ENCODE measurements around the gene RALY. TPM values are rescaled to one million over a fixed set of nuclear protein-coding genes. Genes with fewer than 3 reads are reported as not detected.

Gene RALY
- polyA plus RNA-seq, 1 donor from 2014 or later: 221 TPM

GRCh38 chr20:34047010-34047687 is 53.4 kb downstream of the RALY start:
- Histone ChIP-seq H3K79me2 (replicated peaks; ENCODE audit: insufficient read depth, low read length) (peaks cover 16% of the 10 kb centered on the region), H3K4me2 (ENCODE audit: low read length) (no peak overlapping the region), H3K27me3 (ENCODE audit: insufficient read depth, low read depth, low read length) (no peaks in the 10 kb centered on the region), H3K36me3 (ENCODE audit: insufficient read depth, low read length) (no peaks in the 10 kb centered on the region), H3K9ac (ENCODE audit: low read length) (no peak overlapping the region), H3K9me2 (ENCODE audit: insufficient read depth, low read length) (no peaks in the 10 kb centered on the region), H3K27ac (ENCODE audit: low read length) (no peak overlapping the region), H2AFZ (ENCODE audit: low read depth, low read length) (no peak overlapping the region), H3F3A (ENCODE audit: insufficient read depth, low read length, poor library complexity, severe bottlenecking) (no peaks in the 10 kb centered on the region), H4K20me1 (ENCODE audit: insufficient read depth) (no peaks in the 10 kb centered on the region), H3K4me3 (ENCODE audit: low read length) (no peak overlapping the region), H3K9me3 (ENCODE audit: low read length) (no peaks in the 10 kb centered on the region)
- TF ChIP-seq TAF1 (IDR thresholded peaks at IDR 0.05; ENCODE audit: low read depth) (no peak), EP300 (conservative IDR thresholded peaks at IDR 0.05; ENCODE audit: poor library complexity, severe bottlenecking) (no peak), RAD21 (conservative IDR thresholded peaks at IDR 0.05) (no peak), MXI1 (conservative IDR thresholded peaks at IDR 0.05; ENCODE audit: poor library complexity, severe bottlenecking) (no peak), SMC3 (conservative IDR thresholded peaks at IDR 0.05; ENCODE audit: poor library complexity) (no peak), POLR2AphosphoS5 (IDR thresholded peaks at IDR 0.05) (no peak), EZH2 (IDR thresholded peaks at IDR 0.05; ENCODE audit: borderline replicate concordance, insufficient read depth, low read length, poor library complexity, severe bottlenecking) (no peak), REST (IDR thresholded peaks at IDR 0.05; ENCODE audit: borderline replicate concordance) (no peak), CTCF (IDR thresholded peaks at IDR 0.05; ENCODE audit: poor library complexity, severe bottlenecking) (no peak)

- no peak overlapping the region for H3K27ac ChIP-seq (ENCODE audit: low read length)
- no peaks in the 10 kb centered on the region for H3F3A ChIP-seq (ENCODE audit: insufficient read depth, low read length, poor library complexity, severe bottlenecking)
- H4K20me1 ChIP-seq (ENCODE audit: insufficient read depth): no peaks in the 10 kb centered on the region
- H3K9me2 ChIP-seq (ENCODE audit: insufficient read depth, low read length): no peaks in the 10 kb centered on the region
- H3K79me2 ChIP-seq (replicated peaks; ENCODE audit: insufficient read depth, low read length): peaks cover 16% of the 10 kb centered on the region
- no peak overlapping the region for H3K4me2 ChIP-seq (ENCODE audit: low read length)
- H3K4me3 ChIP-seq (ENCODE audit: low read length): no peak overlapping the region
- TF ChIP-seq CTCF (IDR thresholded peaks at IDR 0.05; ENCODE audit: poor library complexity, severe bottlenecking) (no peak), SMC3 (conservative IDR thresholded peaks at IDR 0.05; ENCODE audit: poor library complexity) (no peak), TAF1 (IDR thresholded peaks at IDR 0.05; ENCODE audit: low read depth) (no peak), REST (IDR thresholded peaks at IDR 0.05; ENCODE audit: borderline replicate concordance) (no peak), EZH2 (IDR thresholded peaks at IDR 0.05; ENCODE audit: borderline replicate concordance, insufficient read depth, low read length, poor library complexity, severe bottlenecking) (no peak), MXI1 (conservative IDR thresholded peaks at IDR 0.05; ENCODE audit: poor library complexity, severe bottlenecking) (no peak), RAD21 (conservative IDR thresholded peaks at IDR 0.05) (no peak), EP300 (conservative IDR thresholded peaks at IDR 0.05; ENCODE audit: poor library complexity, severe bottlenecking) (no peak), POLR2AphosphoS5 (IDR thresholded peaks at IDR 0.05) (no peak)
- H2AFZ ChIP-seq (ENCODE audit: low read depth, low read length): no peak overlapping the region
- no peaks in the 10 kb centered on the region for H3K36me3 ChIP-seq (ENCODE audit: insufficient read depth, low read length)
- H3K27me3 ChIP-seq (ENCODE audit: insufficient read depth, low read depth, low read length): no peaks in the 10 kb centered on the region
- H3K9ac ChIP-seq (ENCODE audit: low read length): no peak overlapping the region
- no peaks in the 10 kb centered on the region for H3K9me3 ChIP-seq (ENCODE audit: low read length)
Observed at GRCh38 chr20:34047917-34048316, 54.2 kb downstream of the RALY start.
